Neural crest cell (in vitro differentiated cells): Measurements from ENCODE around the gene C1orf21. TPM values are rescaled to one million over a fixed set of nuclear protein-coding genes. Genes with fewer than 3 reads are reported as not detected.

Source experiments
- DNase-seq: peaks from one replicate; pipeline ENCODE4 v3.0.0; 2021; ENCODE audit warnings: low read depth, mixed read lengths, low spot score
- H3K27ac Mint-ChIP-seq: one replicate; pipeline ENCODE4 v1.8.0; 2021; ENCODE audit warnings: mild to moderate bottlenecking, mixed read lengths; ENCODE audit not compliant: unreplicated experiment
- H3K27me3 Mint-ChIP-seq: 2 replicates; pipeline ENCODE4 v1.8.0; 2021; ENCODE audit warnings: low read depth, mild to moderate bottlenecking, mixed read lengths
- H3K36me3 Mint-ChIP-seq: 2 replicates; pipeline ENCODE4 v1.8.0; 2021; ENCODE audit warnings: low read depth, mild to moderate bottlenecking, mixed read lengths
- H3K4me1 Mint-ChIP-seq: 2 replicates; pipeline ENCODE4 v1.8.0; 2021; ENCODE audit warnings: mixed read lengths
- H3K4me3 Mint-ChIP-seq: one replicate; pipeline ENCODE4 v1.8.0; 2021; ENCODE audit warnings: mild to moderate bottlenecking, mixed read lengths
- H3K9me3 Mint-ChIP-seq: 2 replicates; pipeline ENCODE4 v1.8.0; 2021; ENCODE audit warnings: mixed read lengths
- CTCF ChIP-seq: fragments of 200-600 bp; sonication (generic); conservative IDR thresholded peaks from 2 replicates; pipeline ENCODE4 v1.5.0; 2021; ENCODE audit warnings: antibody characterized with exemption, mild to moderate bottlenecking
- total RNA-seq: library from RNA; stranded (reverse); gene quantifications from 2 replicates; pipeline ENCODE4 v1.2.1, GENCODE V29; 2021

Gene C1orf21
- total RNA-seq, 1 donor from 2014 or later, result 29.8 TPM

DNA sequence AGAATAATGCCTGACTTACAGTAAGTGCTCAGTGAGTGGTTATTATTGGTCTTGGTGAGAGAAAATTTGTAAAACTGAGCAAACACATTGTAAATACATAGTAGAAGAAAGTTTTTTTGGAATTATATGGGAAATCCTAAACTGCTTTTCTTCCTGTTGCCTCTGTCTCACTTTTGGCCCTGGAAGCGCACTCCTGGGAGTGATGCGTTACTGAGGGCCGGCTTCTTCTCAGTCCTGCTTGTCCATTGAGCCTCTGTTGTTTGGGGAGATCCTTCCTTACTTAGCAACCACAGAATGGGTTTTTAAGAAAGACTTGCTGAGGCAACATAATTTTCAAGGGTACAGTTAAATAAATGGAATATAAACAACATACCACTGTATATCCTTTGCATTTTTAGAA lies 201.9 kb downstream of the C1orf21 start:
- H3K9me3 Mint-ChIP-seq, result peaks cover 3% of the 10 kb centered on the region
- H3K4me1 Mint-ChIP-seq, result peaks cover 12% of the 10 kb centered on the region
- H3K27me3 Mint-ChIP-seq, result no peaks in the 10 kb centered on the region
- H3K36me3 Mint-ChIP-seq, result peaks cover 11% of the 10 kb centered on the region
- no peak for DNase-seq
- no peak overlapping the region for H3K27ac Mint-ChIP-seq
- H3K4me3 Mint-ChIP-seq, result no peak overlapping the region
- TF ChIP-seq CTCF, result no peak

DNA sequence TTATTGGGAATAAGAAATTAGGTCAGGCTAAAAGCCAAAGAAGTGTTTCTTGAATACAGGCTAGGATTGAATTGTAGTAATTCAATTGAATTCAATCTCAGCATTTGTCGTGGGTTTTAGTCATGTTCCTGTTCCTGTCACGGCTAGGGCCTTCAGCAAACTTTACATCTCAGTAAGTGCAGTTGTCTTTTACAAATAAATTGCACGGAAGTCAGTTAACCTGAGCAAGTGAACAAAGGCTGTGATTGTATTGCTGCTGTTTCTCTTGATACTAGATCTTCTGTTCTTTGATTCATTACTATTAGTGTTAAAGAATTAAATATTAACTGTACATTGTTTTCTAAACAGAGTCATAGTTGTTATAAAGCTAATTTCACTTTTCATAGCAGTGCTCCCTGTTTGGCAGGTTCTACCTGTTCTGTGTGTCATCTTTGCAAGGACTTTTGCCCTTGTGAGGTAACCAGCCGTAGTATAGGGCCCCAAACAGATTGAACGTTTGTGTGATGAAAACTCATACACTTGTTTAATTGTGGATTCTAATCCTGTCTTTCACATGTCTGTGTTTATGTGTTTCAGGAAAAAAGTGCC lies 203.4 kb downstream of the C1orf21 start:
- DNase-seq, result no peak
- H3K9me3 Mint-ChIP-seq, result peaks cover 3% of the 10 kb centered on the region
- H3K27me3 Mint-ChIP-seq, result no peaks in the 10 kb centered on the region
- peaks cover 11% of the 10 kb centered on the region for H3K36me3 Mint-ChIP-seq
- H3K4me1 Mint-ChIP-seq, result peaks cover 12% of the 10 kb centered on the region
- no peak overlapping the region for H3K27ac Mint-ChIP-seq
- no peak overlapping the region for H3K4me3 Mint-ChIP-seq
- TF ChIP-seq CTCF, result no peak

DNA sequence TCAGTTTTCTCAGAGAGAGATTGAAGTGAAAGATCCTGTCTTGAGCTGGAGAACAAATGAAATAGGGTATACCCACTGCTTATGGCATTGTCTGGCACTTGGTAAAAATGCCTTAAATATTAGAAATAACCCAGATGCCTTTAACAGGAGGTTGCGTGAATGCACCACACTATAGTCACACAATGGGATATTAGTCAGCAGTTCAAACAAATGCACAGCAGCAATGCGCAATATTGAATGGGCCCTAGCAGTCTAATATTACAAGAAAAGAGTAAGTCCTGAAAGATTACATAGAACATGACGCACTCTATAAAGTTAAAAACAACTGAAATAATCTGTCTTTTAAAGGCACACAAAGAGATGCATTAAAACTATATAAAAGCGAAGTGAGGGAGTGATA lies 206.8 kb downstream of the C1orf21 start:
- Mint-ChIP-seq H3K9me3 (peaks cover 3% of the 10 kb centered on the region), H3K4me3 (no peak overlapping the region), H3K27ac (no peak overlapping the region), H3K27me3 (no peaks in the 10 kb centered on the region), H3K4me1 (peaks cover 24% of the 10 kb centered on the region), H3K36me3 (peaks cover 8% of the 10 kb centered on the region)
- no peak for DNase-seq
- TF ChIP-seq CTCF, result no peak

DNA sequence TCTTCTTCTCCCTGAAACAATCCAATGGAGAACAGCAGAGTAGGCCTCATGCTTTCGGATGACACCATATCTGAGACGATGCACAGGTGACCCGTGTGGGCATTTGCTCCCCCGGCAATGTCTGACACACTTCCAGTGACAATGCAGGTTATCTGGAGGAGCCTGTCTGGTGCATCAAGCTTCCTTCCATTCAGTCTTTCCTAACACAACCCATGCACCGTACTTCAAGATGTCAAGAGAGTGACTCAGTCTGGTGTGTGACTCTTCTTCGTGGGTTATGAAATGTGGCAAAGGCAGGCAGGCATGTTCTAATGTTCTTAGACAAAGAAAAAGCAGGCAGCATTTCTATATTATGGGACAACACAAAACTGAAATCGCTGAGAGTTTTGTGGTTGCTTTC lies 208.8 kb downstream of the C1orf21 start:
- Mint-ChIP-seq H3K36me3 (peaks cover 8% of the 10 kb centered on the region), H3K27me3 (no peaks in the 10 kb centered on the region), H3K9me3 (peaks cover 3% of the 10 kb centered on the region), H3K4me3 (no peak overlapping the region), H3K4me1 (peaks cover 12% of the 10 kb centered on the region), H3K27ac (no peak overlapping the region)
- DNase-seq, result no peak
- no peak for TF ChIP-seq CTCF

DNA sequence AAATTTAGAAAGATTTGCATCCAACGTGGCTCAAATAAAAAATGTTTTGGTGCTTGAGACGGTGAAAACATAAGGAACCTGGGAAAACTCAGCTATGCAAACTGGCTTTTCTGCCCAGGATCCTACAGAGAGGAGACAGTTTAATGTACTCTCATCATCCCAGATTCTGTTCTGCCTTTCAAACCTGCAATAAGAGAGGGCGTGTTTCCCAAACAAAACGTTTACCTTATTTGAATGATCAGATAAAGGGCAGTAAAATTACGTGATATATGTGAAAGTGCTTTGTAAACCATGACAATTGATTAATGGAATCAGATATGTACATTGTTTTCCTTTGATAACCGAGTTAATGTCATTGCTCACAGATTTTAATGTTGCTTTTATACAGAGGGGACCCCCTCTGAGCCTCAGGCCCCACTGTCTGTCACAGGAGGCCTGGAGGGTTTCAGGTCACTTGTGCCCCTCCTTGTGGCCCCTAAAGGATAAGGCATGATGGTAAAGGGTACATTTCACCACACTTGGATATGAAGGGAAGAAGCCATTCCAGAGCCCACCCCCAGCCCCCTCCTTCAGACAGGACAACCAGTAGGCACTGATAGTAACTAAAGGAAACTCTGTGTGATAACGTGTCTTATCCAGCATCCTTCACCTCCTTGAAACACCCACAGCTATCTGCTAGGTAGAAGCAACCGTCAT lies 210.3 kb downstream of the C1orf21 start:
- peaks cover under 1% of the 10 kb centered on the region for H3K36me3 Mint-ChIP-seq
- DNase-seq, result no peak
- H3K27ac Mint-ChIP-seq, result peak overlapping the region; percentile 4
- H3K27me3 Mint-ChIP-seq, result no peaks in the 10 kb centered on the region
- peaks cover 12% of the 10 kb centered on the region for H3K4me1 Mint-ChIP-seq
- no peak overlapping the region for H3K4me3 Mint-ChIP-seq
- no peaks in the 10 kb centered on the region for H3K9me3 Mint-ChIP-seq
- TF ChIP-seq CTCF, result peak; percentile 43
